ENCODE measurements around the gene AKAP11.

DNA sequence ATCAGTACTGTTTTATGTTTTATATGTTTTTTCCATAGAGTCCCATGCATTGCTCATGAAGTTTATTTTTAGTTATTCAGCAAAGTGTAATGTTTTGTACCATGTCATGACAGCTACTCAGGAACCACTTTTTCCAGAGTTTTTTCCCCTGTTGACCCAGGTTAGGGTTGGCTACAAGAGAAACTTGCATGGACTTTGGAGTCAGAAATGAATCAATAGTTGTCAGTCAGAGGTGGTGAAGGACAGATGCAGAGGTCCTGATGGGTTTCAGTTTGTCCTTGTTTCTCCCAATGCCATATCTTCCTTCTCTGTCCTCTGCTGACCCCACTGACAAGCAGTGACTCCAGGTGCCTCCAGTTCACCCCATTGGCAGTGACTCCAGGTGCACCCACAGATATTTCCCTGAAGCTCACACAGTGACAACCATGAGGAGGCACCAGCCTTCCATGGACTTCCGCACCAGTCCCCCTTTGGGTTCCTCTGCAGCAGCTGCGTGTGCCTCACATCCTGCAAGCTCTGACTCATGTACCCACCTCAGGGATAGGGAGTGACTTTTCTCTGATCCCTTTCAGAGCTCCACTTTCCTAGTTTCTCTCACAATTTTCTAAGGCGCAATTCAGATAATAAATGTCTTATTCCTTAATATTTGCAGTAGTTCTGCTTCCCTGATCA lies 92.1 kb downstream of the AKAP11 start:
- TF ChIP-seq, protein P1, sequence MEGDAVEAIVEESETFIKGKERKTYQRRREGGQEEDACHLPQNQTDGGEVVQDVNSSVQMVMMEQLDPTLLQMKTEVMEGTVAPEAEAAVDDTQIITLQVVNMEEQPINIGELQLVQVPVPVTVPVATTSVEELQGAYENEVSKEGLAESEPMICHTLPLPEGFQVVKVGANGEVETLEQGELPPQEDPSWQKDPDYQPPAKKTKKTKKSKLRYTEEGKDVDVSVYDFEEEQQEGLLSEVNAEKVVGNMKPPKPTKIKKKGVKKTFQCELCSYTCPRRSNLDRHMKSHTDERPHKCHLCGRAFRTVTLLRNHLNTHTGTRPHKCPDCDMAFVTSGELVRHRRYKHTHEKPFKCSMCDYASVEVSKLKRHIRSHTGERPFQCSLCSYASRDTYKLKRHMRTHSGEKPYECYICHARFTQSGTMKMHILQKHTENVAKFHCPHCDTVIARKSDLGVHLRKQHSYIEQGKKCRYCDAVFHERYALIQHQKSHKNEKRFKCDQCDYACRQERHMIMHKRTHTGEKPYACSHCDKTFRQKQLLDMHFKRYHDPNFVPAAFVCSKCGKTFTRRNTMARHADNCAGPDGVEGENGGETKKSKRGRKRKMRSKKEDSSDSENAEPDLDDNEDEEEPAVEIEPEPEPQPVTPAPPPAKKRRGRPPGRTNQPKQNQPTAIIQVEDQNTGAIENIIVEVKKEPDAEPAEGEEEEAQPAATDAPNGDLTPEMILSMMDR (IDR thresholded peaks at IDR 0.05; ENCODE audit: low read length): no peak
- TF ChIP-seq EZH2 (optimal IDR thresholded peaks at IDR 0.05; ENCODE audit: low read depth, low read length): no peak
